Measurements from ENCODE around the gene NUDT13. TPM values are rescaled to one million over a fixed set of nuclear protein-coding genes. Genes with fewer than 3 reads are reported as not detected.
"Not testable (repeated sequence)": the region's sequence is repeated elsewhere in the genome, so short reads cannot be mapped to it uniquely, and the experiment has no call there.

Gene NUDT13
- total and polyA plus RNA-seq, 9 donors: 2.0 to 5.0 (median 3.0) TPM

- H3K4me1 ChIP-seq (ENCODE audit: control insufficient read depth, insufficient read depth, low read length): peaks cover 7% of the 10 kb centered on the region
- no peak overlapping the region for H3K4me3 ChIP-seq (ENCODE audit: low read length)
- DNase-seq: no peak
- peaks cover 7% of the 10 kb centered on the region for H3K36me3 ChIP-seq (ENCODE audit: control insufficient read depth, insufficient read depth, low read length)
- H3K27ac ChIP-seq (ENCODE audit: low read length): peak overlapping the region; percentile 23
- no peaks in the 10 kb centered on the region for H3K9me3 ChIP-seq (replicated peaks; ENCODE audit: control insufficient read depth, low read depth, low read length)
- WGBS (ENCODE audit: insufficient coverage): 80% methylated on average over 1 of the region's 1 CpG
- H3K27me3 ChIP-seq (ENCODE audit: control insufficient read depth, insufficient read depth, low read length): no peaks in the 10 kb centered on the region
These were observed 11.1 kb upstream of the NUDT13 start for GRCh38 chr10:73099141-73099540.

GRCh38 chr10:73106301-73106700, 4.0 kb upstream of the NUDT13 start:
- WGBS (ENCODE audit: insufficient coverage): no CpG with 5 or more reads among the region's 3 CpGs
- DNase-seq: no peak
- Histone ChIP-seq H3K27ac (ENCODE audit: low read length) (no peak overlapping the region), H3K4me3 (ENCODE audit: low read length) (no peak overlapping the region), H3K9me3 (replicated peaks; ENCODE audit: control insufficient read depth, low read depth, low read length) (peaks cover 2% of the 10 kb centered on the region), H3K36me3 (ENCODE audit: control insufficient read depth, insufficient read depth, low read length) (peaks cover 15% of the 10 kb centered on the region), H3K4me1 (ENCODE audit: control insufficient read depth, insufficient read depth, low read length) (no peaks in the 10 kb centered on the region), H3K27me3 (ENCODE audit: control insufficient read depth, insufficient read depth, low read length) (no peaks in the 10 kb centered on the region)

DNA sequence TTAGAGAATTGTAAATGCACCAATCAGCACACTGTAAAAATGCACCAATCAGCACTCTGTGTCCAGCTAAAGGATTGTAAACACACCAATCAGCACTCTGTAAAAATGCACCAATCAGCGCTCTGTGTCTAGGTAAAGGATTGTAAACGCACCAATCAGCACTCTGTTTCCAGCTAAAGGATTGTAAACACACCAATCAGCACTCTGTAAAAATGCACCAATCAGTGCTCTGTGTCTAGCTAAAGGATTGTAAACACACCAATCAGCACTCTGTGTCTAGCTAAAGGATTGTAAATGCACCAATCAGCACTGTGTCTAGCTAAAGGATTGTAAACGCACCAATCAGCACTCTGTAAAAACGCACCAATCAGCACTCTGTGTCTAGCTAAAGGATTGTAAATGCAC, 1.0 kb upstream of the NUDT13 start:
- not testable (repeated sequence) for H3K4me3 ChIP-seq (ENCODE audit: low read length); H3K27me3 ChIP-seq (ENCODE audit: control insufficient read depth, insufficient read depth, low read length); DNase-seq; H3K4me1 ChIP-seq (ENCODE audit: control insufficient read depth, insufficient read depth, low read length); H3K9me3 ChIP-seq (replicated peaks; ENCODE audit: control insufficient read depth, low read depth, low read length); H3K27ac ChIP-seq (ENCODE audit: low read length)
- peaks cover 11% of the 10 kb centered on the region for H3K36me3 ChIP-seq (ENCODE audit: control insufficient read depth, insufficient read depth, low read length)
- 80% methylated on average over 1 of the region's 4 CpGs for WGBS (ENCODE audit: insufficient coverage)

DNA sequence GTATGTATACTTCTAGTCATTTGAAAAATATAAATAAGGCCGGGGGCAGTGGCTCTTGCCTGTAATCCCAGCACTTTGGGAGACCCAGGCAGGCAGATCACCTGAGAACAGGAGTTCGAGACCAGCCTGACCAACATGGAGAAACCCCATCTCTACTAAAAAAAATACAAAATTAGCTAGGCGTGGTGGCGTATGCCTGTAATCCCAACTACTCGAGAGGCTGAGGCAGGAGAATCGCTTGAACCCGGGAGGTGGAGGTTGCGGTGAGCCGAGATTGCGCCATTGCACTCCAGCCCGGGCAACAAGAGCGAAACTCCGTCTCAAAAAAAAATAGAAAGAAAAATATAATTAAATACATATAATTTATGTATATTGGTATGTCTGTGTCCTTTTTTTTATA, 1.8 kb downstream of the NUDT13 start:
- H3K27ac ChIP-seq (ENCODE audit: low read length); H3K27me3 ChIP-seq (ENCODE audit: control insufficient read depth, insufficient read depth, low read length); H3K4me3 ChIP-seq (ENCODE audit: low read length); H3K4me1 ChIP-seq (ENCODE audit: control insufficient read depth, insufficient read depth, low read length); DNase-seq; H3K9me3 ChIP-seq (replicated peaks; ENCODE audit: control insufficient read depth, low read depth, low read length): not testable (repeated sequence)
- no CpG with 5 or more reads among the region's 13 CpGs for WGBS (ENCODE audit: insufficient coverage)
- peaks cover 15% of the 10 kb centered on the region for H3K36me3 ChIP-seq (ENCODE audit: control insufficient read depth, insufficient read depth, low read length)

DNA sequence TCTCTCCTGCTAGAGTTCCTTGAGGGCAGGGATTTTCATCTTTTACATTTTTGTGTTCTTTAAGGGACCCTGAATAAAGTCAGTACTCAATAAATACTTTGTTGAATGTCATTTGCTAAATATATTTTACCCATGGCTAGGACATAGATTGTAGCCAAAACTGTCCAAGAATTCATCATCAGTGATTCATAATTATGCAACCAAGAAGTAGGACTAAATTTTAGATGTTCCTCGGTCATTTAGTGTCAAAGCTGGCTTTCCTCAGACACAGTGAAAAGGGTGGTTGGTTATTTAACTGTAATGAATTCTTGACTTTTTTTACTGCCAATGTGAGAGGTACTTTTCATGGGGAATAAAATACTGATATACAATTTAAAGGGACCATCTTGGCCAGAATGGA, 3.3 kb downstream of the NUDT13 start:
- no peak for DNase-seq
- Histone ChIP-seq H3K4me3 (ENCODE audit: low read length) (no peak overlapping the region), H3K27me3 (ENCODE audit: control insufficient read depth, insufficient read depth, low read length) (no peaks in the 10 kb centered on the region), H3K36me3 (ENCODE audit: control insufficient read depth, insufficient read depth, low read length) (peaks cover 13% of the 10 kb centered on the region), H3K9me3 (replicated peaks; ENCODE audit: control insufficient read depth, low read depth, low read length) (peaks cover 2% of the 10 kb centered on the region), H3K4me1 (ENCODE audit: control insufficient read depth, insufficient read depth, low read length) (no peaks in the 10 kb centered on the region), H3K27ac (ENCODE audit: low read length) (no peak overlapping the region)
- no CpG with 5 or more reads among the region's 1 CpG for WGBS (ENCODE audit: insufficient coverage)

DNA sequence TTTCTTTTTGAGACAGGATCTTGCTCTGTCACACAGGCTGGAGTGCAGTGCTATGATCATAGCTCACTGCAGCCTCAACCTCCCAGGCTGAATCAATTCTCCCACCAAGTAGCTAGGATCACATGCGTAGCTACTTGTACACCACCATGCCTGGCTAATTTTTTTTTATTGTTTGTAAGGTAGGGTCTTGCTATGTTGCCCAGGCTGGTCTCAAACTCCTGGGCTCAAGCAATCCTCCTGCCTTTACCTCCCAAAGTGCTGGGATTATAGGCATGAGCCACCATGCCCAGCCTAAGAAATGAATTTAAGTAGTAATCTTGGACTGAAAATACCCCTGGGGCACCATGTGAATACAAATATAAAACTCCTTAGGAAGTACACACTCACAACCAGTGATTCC, 5.8 kb downstream of the NUDT13 start:
- WGBS (ENCODE audit: insufficient coverage): no CpG with 5 or more reads among the region's 1 CpG
- Histone ChIP-seq H3K27ac (ENCODE audit: low read length) (no peak overlapping the region), H3K4me3 (ENCODE audit: low read length) (no peak overlapping the region), H3K9me3 (replicated peaks; ENCODE audit: control insufficient read depth, low read depth, low read length) (no peaks in the 10 kb centered on the region), H3K36me3 (ENCODE audit: control insufficient read depth, insufficient read depth, low read length) (peaks cover 8% of the 10 kb centered on the region), H3K4me1 (ENCODE audit: control insufficient read depth, insufficient read depth, low read length) (no peaks in the 10 kb centered on the region), H3K27me3 (ENCODE audit: control insufficient read depth, insufficient read depth, low read length) (no peaks in the 10 kb centered on the region)
- DNase-seq: no peak

GRCh38 chr10:73117976-73118743, 7.9 kb downstream of the NUDT13 start:
- no peaks in the 10 kb centered on the region for H3K4me1 ChIP-seq (ENCODE audit: control insufficient read depth, insufficient read depth, low read length)
- peaks cover 8% of the 10 kb centered on the region for H3K36me3 ChIP-seq (ENCODE audit: control insufficient read depth, insufficient read depth, low read length)
- no peaks in the 10 kb centered on the region for H3K9me3 ChIP-seq (replicated peaks; ENCODE audit: control insufficient read depth, low read depth, low read length)
- no peak overlapping the region for H3K4me3 ChIP-seq (ENCODE audit: low read length)
- peak overlapping the region; percentile 72 for H3K27ac ChIP-seq (ENCODE audit: low read length)
- 20% methylated on average over 1 of the region's 5 CpGs for WGBS (ENCODE audit: insufficient coverage)
- no peaks in the 10 kb centered on the region for H3K27me3 ChIP-seq (ENCODE audit: control insufficient read depth, insufficient read depth, low read length)
- DNase-seq: peak; percentile 17

DNA sequence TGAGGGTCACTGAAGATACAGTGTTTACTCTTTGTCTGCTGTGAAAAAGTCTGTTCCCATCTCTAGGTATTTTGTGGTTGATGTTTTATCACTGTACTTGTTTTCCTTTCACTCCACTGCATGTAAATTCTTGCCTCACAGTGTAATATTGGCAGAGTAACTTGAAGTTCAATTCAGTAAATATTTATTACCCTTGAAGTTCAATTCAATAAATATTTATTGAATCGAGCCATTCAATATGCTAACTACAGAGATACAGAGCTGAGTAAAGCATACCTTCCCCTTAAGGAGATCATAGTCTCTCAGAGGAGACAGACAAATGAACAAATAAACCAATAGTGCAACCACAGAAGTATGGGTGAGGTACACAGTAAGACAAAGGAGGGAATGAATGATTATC, 9.2 kb downstream of the NUDT13 start:
- Histone ChIP-seq H3K4me3 (ENCODE audit: low read length) (no peak overlapping the region), H3K36me3 (ENCODE audit: control insufficient read depth, insufficient read depth, low read length) (peaks cover 11% of the 10 kb centered on the region), H3K4me1 (ENCODE audit: control insufficient read depth, insufficient read depth, low read length) (no peaks in the 10 kb centered on the region), H3K27me3 (ENCODE audit: control insufficient read depth, insufficient read depth, low read length) (no peaks in the 10 kb centered on the region), H3K9me3 (replicated peaks; ENCODE audit: control insufficient read depth, low read depth, low read length) (no peaks in the 10 kb centered on the region), H3K27ac (ENCODE audit: low read length) (no peak overlapping the region)
- DNase-seq: no peak
- no CpG with 5 or more reads among the region's 1 CpG for WGBS (ENCODE audit: insufficient coverage)

GRCh38 chr10:73119952-73120351, 9.7 kb downstream of the NUDT13 start:
- H3K9me3 ChIP-seq (replicated peaks; ENCODE audit: control insufficient read depth, low read depth, low read length): no peaks in the 10 kb centered on the region
- H3K4me1 ChIP-seq (ENCODE audit: control insufficient read depth, insufficient read depth, low read length): no peaks in the 10 kb centered on the region
- H3K27me3 ChIP-seq (ENCODE audit: control insufficient read depth, insufficient read depth, low read length): no peaks in the 10 kb centered on the region
- H3K27ac ChIP-seq (ENCODE audit: low read length): no peak overlapping the region
- WGBS (ENCODE audit: insufficient coverage): no CpG with 5 or more reads among the region's 4 CpGs
- DNase-seq: no peak
- no peak overlapping the region for H3K4me3 ChIP-seq (ENCODE audit: low read length)
- peaks cover 9% of the 10 kb centered on the region for H3K36me3 ChIP-seq (ENCODE audit: control insufficient read depth, insufficient read depth, low read length)

DNA sequence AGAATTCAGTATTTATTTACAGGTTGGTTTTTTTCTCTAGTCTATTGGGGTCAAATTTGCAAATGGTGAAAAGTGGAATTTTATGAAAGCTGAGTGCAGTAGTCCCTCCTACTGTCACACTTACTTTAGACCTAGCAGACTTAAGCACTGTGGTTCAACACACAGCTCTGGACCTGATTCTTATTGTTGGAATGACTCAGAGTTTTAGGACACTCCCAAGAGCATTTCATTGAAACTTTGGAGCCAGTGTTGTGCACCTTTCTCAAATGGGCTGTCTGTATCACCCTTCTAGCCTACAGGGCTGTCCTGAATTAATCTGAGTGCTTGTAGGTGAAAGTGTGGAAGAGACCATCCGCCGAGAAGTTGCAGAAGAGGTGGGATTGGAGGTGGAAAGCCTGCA, 16.1 kb downstream of the NUDT13 start:
- WGBS (ENCODE audit: insufficient coverage): no CpG with 5 or more reads among the region's 2 CpGs
- no peak for DNase-seq
- Histone ChIP-seq H3K36me3 (ENCODE audit: control insufficient read depth, insufficient read depth, low read length) (peaks cover 34% of the 10 kb centered on the region), H3K4me3 (ENCODE audit: low read length) (no peak overlapping the region), H3K27ac (ENCODE audit: low read length) (no peak overlapping the region), H3K4me1 (ENCODE audit: control insufficient read depth, insufficient read depth, low read length) (no peaks in the 10 kb centered on the region), H3K9me3 (replicated peaks; ENCODE audit: control insufficient read depth, low read depth, low read length) (no peaks in the 10 kb centered on the region), H3K27me3 (ENCODE audit: control insufficient read depth, insufficient read depth, low read length) (no peaks in the 10 kb centered on the region)

- H3K36me3 ChIP-seq (ENCODE audit: control insufficient read depth, insufficient read depth, low read length): peaks cover 43% of the 10 kb centered on the region
- DNase-seq: no peak
- H3K27me3 ChIP-seq (ENCODE audit: control insufficient read depth, insufficient read depth, low read length): no peaks in the 10 kb centered on the region
- no peaks in the 10 kb centered on the region for H3K4me1 ChIP-seq (ENCODE audit: control insufficient read depth, insufficient read depth, low read length)
- 33% methylated on average over 1 of the region's 2 CpGs for WGBS (ENCODE audit: insufficient coverage)
- no peak overlapping the region for H3K27ac ChIP-seq (ENCODE audit: low read length)
- no peaks in the 10 kb centered on the region for H3K9me3 ChIP-seq (replicated peaks; ENCODE audit: control insufficient read depth, low read depth, low read length)
- H3K4me3 ChIP-seq (ENCODE audit: low read length): no peak overlapping the region
These were observed 21.0 kb downstream of the NUDT13 start for GRCh38 chr10:73131301-73131700.
